Activated T-cell treated with anti-CD3 and anti-CD28 coated beads, Interleukin-2, amount 50 U/mL, for 72 hours (primary cell): ENCODE results near the gene CEMIP2. TPM values are rescaled to one million over a fixed set of nuclear protein-coding genes. Genes with fewer than 3 reads are reported as not detected.
A peak's percentile ranks its signal among the peaks of the same experiment; 100 is the strongest.
"Not testable (repeated sequence)": the region's sequence is repeated elsewhere in the genome, so short reads cannot be mapped to it uniquely, and the experiment has no call there.

Experiments used
- ATAC-seq, 2 donors: fragments of 150-1000 bp; cut with Tn5 transposase; replicated peaks in 1 of 2; 2 replicates each; pipeline ENCODE4 v1.10.0; 2021; ENCODE audit warnings: moderate library complexity in 2 of 2, mild to moderate bottlenecking in 1 of 2
- DNase-seq, 2 donors: peaks; one replicate each; pipeline ENCODE4 v3.0.0; 2021 to 2022; ENCODE audit warnings: mixed read lengths in 1 of 2
- H3K27ac Mint-ChIP-seq: one replicate; pipeline ENCODE4 v1.8.0; 2022; ENCODE audit warnings: mild to moderate bottlenecking, moderate library complexity, mixed read lengths
- H3K27me3 Mint-ChIP-seq: one replicate; pipeline ENCODE4 v1.8.0; 2022; ENCODE audit warnings: low read depth, mixed read lengths
- H3K36me3 Mint-ChIP-seq, 2 donors: one replicate each; pipeline ENCODE4 v1.8.0; 2022; ENCODE audit warnings: mixed read lengths in 2 of 2, mild to moderate bottlenecking in 1 of 2; ENCODE audit not compliant: insufficient read depth in 2 of 2
- H3K4me1 Mint-ChIP-seq: one replicate; pipeline ENCODE4 v1.8.0; 2022; ENCODE audit warnings: low read depth, mixed read lengths
- H3K4me3 Mint-ChIP-seq, 2 donors: one replicate each; pipeline ENCODE4 v1.8.0; 2022; ENCODE audit warnings: mild to moderate bottlenecking in 2 of 2, mixed read lengths in 2 of 2, moderate library complexity in 2 of 2
- H3K9me3 Mint-ChIP-seq, 2 donors: one replicate each; pipeline ENCODE4 v1.8.0; 2022; ENCODE audit warnings: mixed read lengths in 2 of 2
- total RNA-seq, 2 donors: library from RNA; stranded (reverse); gene quantifications; one replicate each; pipeline ENCODE4 v1.2.3, GENCODE V29; 2022

Gene CEMIP2
- total RNA-seq, 2 donors from 2014 or later, result 46.7 to 62.2 TPM

DNA sequence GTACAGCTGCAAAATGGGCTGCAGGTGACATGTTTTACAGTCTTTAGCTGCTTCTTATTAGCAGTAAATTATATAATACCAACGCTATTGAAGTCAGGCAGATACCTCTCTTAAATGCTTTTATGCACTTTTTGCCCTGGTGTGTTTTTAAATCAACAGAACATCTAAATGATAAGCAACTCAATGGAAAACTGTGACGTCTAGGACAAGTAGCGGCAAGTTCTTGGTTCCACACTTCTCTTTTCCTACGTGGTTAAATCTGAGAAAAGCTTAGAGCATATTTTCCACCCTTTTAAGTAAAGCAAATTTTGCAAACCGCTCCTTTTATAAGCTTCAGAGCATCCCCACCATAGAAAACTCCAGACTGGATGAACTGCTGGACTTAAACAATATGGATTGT, 58.1 kb downstream of the CEMIP2 start:
- Mint-ChIP-seq H3K9me3 (no peaks in the 10 kb centered on the region), H3K36me3 (peaks cover 8 to 26% of the 10 kb centered on the region in 2 donors), H3K4me1 (peaks cover 25% of the 10 kb centered on the region), H3K27me3 (no peaks in the 10 kb centered on the region), H3K4me3 (no peak overlapping the region), H3K27ac (peak overlapping the region; percentile 2)
- ATAC-seq (no peak), DNase-seq (no peak)

- Mint-ChIP-seq H3K36me3 (peaks cover 8 to 26% of the 10 kb centered on the region in 2 donors), H3K27ac (peak overlapping the region; percentile 2), H3K4me1 (peaks cover 33% of the 10 kb centered on the region), H3K9me3 (no peaks in the 10 kb centered on the region), H3K4me3 (no peak overlapping the region), H3K27me3 (no peaks in the 10 kb centered on the region)
- DNase-seq (no peak), ATAC-seq (peak; percentile 49 to 70)
Measured at GRCh38 chr9:71709384-71709783, 58.9 kb downstream of the CEMIP2 start.

DNA sequence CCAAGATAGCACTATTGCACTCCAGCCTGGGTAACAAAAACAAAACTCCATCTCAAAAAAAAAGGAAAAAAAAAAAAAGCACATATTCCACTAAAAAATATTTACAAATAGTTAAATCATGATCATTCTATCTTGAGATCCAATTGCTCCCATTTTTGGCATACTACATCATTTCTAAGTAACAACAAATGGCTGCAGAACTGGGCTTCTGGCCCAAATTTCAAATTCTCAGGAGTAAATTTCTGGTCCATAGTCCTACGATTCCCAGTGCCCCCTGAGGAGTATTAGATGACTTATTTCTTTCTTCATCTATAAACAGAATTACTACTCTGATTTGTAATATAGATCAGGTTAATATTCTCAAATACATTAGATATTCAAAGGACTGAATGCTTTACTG, 62.1 kb downstream of the CEMIP2 start:
- peaks cover 33% of the 10 kb centered on the region for H3K4me1 Mint-ChIP-seq
- DNase-seq (no peak), ATAC-seq (no peak)
- no peak overlapping the region for H3K4me3 Mint-ChIP-seq
- no peak overlapping the region for H3K27ac Mint-ChIP-seq
- peaks cover 5 to 30% of the 10 kb centered on the region in 2 donors for H3K36me3 Mint-ChIP-seq
- no peaks in the 10 kb centered on the region for H3K27me3 Mint-ChIP-seq
- no peaks in the 10 kb centered on the region for H3K9me3 Mint-ChIP-seq

DNA sequence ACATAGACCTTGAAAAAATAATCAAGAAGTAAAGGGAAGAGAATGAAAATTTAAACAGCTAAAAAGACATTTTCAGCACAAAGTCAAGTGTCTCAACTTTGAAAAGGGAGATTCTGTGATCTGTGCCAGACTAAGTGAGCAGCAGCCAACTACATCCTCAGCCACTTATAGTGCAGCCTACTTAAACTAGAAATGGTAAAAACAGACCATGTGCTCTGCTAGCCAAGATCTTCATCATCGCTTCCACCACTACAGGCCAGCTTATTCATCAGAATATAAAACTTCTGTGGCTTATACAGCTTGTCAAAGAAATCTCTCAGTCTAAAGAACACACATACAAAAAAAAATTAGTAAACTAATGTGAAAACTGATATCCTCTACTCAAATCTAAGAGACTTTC, 63.5 kb downstream of the CEMIP2 start:
- H3K36me3 Mint-ChIP-seq, result peaks cover 9 to 36% of the 10 kb centered on the region in 2 donors
- no peak for DNase-seq
- no peaks in the 10 kb centered on the region for H3K27me3 Mint-ChIP-seq
- H3K9me3 Mint-ChIP-seq, result no peaks in the 10 kb centered on the region
- peak overlapping the region; percentile 87 for H3K27ac Mint-ChIP-seq
- peaks cover 22% of the 10 kb centered on the region for H3K4me1 Mint-ChIP-seq
- ATAC-seq, result no peak
- no peak overlapping the region for H3K4me3 Mint-ChIP-seq

GRCh38 chr9:71703172-71703872, 65.0 kb downstream of the CEMIP2 start:
- Mint-ChIP-seq H3K36me3 (peaks cover 12 to 37% of the 10 kb centered on the region in 2 donors), H3K4me1 (peaks cover 13% of the 10 kb centered on the region), H3K27ac (peak overlapping the region; percentile 87), H3K27me3 (no peaks in the 10 kb centered on the region), H3K4me3 (no peak overlapping the region), H3K9me3 (no peaks in the 10 kb centered on the region)
- ATAC-seq (no peak), DNase-seq (no peak)

DNA sequence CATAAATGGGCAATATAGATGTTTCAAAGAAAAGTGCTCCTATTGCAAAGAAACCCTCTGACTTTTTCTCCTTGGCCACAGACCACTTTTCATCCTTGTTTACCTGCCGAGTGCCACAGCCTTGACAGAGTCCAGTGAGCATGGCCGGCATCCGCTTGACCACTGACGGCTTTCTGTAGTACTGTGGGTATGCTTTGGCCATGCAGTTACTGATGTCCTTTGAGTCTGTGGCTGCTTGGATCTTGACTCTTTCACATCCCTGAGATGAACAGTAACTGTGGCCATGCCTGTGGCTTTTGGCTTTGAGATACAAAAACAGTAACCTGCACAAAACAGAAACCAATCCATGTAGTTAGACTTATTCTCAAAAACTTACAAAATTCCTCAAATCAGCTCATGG, 70.4 kb downstream of the CEMIP2 start:
- DNase-seq (no peak), ATAC-seq (no peak)
- H3K4me1 Mint-ChIP-seq, result peaks cover 1% of the 10 kb centered on the region
- no peaks in the 10 kb centered on the region for H3K27me3 Mint-ChIP-seq
- H3K9me3 Mint-ChIP-seq, result no peaks in the 10 kb centered on the region
- H3K27ac Mint-ChIP-seq, result no peak overlapping the region
- no peak overlapping the region for H3K4me3 Mint-ChIP-seq
- peaks cover 12 to 32% of the 10 kb centered on the region in 2 donors for H3K36me3 Mint-ChIP-seq

- no peak overlapping the region for H3K4me3 Mint-ChIP-seq
Measured at GRCh38 chr9:71694332-71694731, 74.0 kb downstream of the CEMIP2 start.

GRCh38 chr9:71693607-71694006, 74.7 kb downstream of the CEMIP2 start:
- Mint-ChIP-seq H3K9me3 (no peaks in the 10 kb centered on the region), H3K4me1 (peaks cover 18% of the 10 kb centered on the region), H3K27me3 (no peaks in the 10 kb centered on the region), H3K36me3 (peaks cover 7 to 36% of the 10 kb centered on the region in 2 donors), H3K27ac (no peak overlapping the region), H3K4me3 (no peak overlapping the region)
- ATAC-seq (no peak), DNase-seq (no peak)

More at GRCh38 chr9:71694332-71694731, 74.0 kb downstream of the CEMIP2 start:
- Mint-ChIP-seq H3K27me3 (no peaks in the 10 kb centered on the region), H3K4me1 (peaks cover 11% of the 10 kb centered on the region), H3K36me3 (peaks cover 7 to 36% of the 10 kb centered on the region in 2 donors), H3K27ac (no peak overlapping the region), H3K9me3 (no peaks in the 10 kb centered on the region)
- DNase-seq (no peak), ATAC-seq (no peak)

DNA sequence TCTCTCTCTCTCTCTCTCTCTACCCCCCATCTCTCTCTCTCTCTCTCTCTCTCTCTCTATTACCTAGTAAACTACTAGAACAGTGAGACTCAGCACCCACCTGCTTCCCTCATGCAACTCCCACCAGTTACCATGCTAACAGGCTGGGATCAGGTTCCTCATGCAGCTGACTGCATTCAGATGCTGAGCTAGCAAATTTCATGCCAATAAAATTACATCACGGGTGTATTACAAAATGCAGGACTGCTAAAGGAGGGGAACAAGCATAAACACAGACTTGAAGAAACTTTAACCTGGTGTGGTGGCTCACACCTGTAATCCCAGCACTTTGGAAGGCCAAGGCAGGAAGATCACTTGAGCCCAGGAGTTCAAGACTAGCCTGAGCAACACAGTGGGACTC, 76.0 kb downstream of the CEMIP2 start:
- no peak for ATAC-seq
- no peaks in the 10 kb centered on the region for H3K9me3 Mint-ChIP-seq
- DNase-seq, result no peak
- peaks cover 7 to 37% of the 10 kb centered on the region in 2 donors for H3K36me3 Mint-ChIP-seq
- H3K4me1 Mint-ChIP-seq, result peaks cover 21% of the 10 kb centered on the region
- H3K27me3 Mint-ChIP-seq, result no peaks in the 10 kb centered on the region
- no peak overlapping the region for H3K4me3 Mint-ChIP-seq
- H3K27ac Mint-ChIP-seq, result peak overlapping the region; percentile 42

DNA sequence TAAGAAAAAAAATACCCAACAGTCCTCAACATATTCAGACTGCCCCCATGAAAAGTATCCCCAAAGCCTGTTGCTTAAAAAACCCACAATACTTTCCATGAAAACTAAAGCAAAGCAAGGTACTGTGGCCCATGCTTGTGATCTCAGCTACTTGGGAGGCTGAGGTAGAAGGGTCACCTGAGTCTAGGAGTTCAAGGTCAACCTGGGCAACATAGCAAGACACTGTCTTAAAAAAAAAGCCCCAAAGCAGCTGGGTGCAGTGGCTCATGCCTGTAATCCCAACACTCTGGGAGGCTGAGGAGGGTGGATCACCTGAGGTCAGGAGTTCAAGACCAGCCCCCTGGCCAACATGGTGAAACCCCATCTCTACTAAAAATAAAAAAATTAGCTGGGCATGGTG, 76.7 kb downstream of the CEMIP2 start:
- DNase-seq, H3K27ac Mint-ChIP-seq, H3K27me3 Mint-ChIP-seq, H3K4me3 Mint-ChIP-seq, H3K9me3 Mint-ChIP-seq, ATAC-seq: not testable (repeated sequence)
- Mint-ChIP-seq H3K36me3 (peaks cover 7 to 37% of the 10 kb centered on the region in 2 donors), H3K4me1 (peaks cover 27% of the 10 kb centered on the region)

DNA sequence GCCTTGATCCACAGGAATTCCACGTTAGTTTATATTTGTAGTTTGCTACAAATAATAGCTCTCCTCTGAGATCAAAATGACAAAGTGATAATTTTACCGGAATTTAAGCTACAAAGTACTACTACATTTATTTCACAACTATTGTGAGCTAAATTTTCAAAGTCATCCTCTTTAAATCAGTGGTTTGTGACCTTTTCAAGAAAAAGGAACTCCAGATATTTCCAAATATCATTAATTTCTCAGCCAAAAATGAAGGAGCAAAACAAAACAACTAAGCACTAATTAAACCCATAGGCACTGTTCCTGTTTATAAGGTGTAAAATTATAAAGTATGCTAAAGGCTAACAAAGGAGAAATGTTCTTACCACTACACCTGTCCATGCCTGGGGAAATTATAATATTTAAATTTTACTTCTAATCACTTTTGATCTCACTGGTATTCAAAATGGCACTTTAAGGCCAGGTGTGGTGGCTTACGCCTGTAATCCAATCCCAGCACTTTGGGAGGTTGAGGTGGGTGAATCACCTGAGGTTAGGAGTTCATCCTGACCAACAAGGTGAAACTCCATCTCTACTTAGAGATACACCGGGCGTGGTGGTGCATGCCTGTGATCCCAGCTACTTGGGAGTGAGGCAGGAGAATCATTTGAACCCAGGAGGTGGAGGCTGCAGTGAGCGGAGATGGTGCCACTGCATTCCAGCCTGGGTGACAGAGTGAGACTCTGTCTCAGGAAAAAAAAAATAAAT, 77.5 kb downstream of the CEMIP2 start:
- peaks cover 10 to 40% of the 10 kb centered on the region in 2 donors for H3K36me3 Mint-ChIP-seq
- ATAC-seq (no peak), DNase-seq (no peak)
- H3K9me3 Mint-ChIP-seq, result no peaks in the 10 kb centered on the region
- peak overlapping the region; percentile 69 for H3K27ac Mint-ChIP-seq
- no peaks in the 10 kb centered on the region for H3K27me3 Mint-ChIP-seq
- H3K4me3 Mint-ChIP-seq, result no peak overlapping the region
- peaks cover 33% of the 10 kb centered on the region for H3K4me1 Mint-ChIP-seq

DNA sequence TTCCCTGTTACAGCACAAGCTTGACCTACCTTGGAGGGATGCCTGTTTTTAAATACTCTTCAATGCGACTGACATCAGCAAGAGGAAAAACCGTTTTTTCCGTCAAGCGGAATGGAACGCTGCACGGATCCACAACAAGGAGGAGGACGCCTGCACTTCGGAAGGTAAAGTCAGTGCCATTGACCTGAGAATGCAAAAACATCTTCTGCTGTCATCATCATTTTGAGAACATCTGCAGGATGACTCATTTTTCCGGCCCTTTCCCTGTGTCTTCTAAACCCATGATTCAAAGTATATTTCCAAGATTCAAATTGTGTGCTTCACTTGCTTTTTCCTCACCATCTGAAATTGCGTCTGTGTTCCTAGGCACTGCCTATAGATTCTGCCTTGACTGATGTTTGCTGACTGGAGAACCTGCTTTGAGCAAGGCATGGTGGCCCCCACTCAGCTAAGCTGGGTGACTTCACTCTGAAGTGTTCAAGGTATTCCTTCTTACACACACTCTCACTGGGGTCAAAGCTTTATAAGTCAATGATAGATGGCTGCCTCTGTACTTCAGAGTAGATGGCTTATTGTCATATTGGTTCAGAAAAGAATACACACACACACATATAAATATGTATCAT, 78.1 kb downstream of the CEMIP2 start:
- H3K4me1 Mint-ChIP-seq, result peaks cover 40% of the 10 kb centered on the region
- no peak for DNase-seq
- H3K27me3 Mint-ChIP-seq, result no peaks in the 10 kb centered on the region
- H3K4me3 Mint-ChIP-seq, result peak overlapping the region in 1 of 2 donors; percentile 29
- H3K9me3 Mint-ChIP-seq, result no peaks in the 10 kb centered on the region
- H3K36me3 Mint-ChIP-seq, result peaks cover 10 to 38% of the 10 kb centered on the region in 2 donors
- ATAC-seq, result peak in 1 of 2 donors; percentile 21
- H3K27ac Mint-ChIP-seq, result peak overlapping the region; percentile 69

GRCh38 chr9:71687676-71688075, 80.6 kb downstream of the CEMIP2 start:
- DNase-seq, result no peak
- Mint-ChIP-seq H3K4me3 (no peak overlapping the region), H3K36me3 (peaks cover 6 to 40% of the 10 kb centered on the region in 2 donors), H3K4me1 (peaks cover 52% of the 10 kb centered on the region), H3K27me3 (no peaks in the 10 kb centered on the region), H3K27ac (peak overlapping the region; percentile 85), H3K9me3 (no peaks in the 10 kb centered on the region)
- ATAC-seq, result no peak
